ENCODE data around the gene TMEM45B.
"Not testable (repeated sequence)": the region's sequence is repeated elsewhere in the genome, so short reads cannot be mapped to it uniquely, and the experiment has no call there.

The TMEM45B gene

DNA sequence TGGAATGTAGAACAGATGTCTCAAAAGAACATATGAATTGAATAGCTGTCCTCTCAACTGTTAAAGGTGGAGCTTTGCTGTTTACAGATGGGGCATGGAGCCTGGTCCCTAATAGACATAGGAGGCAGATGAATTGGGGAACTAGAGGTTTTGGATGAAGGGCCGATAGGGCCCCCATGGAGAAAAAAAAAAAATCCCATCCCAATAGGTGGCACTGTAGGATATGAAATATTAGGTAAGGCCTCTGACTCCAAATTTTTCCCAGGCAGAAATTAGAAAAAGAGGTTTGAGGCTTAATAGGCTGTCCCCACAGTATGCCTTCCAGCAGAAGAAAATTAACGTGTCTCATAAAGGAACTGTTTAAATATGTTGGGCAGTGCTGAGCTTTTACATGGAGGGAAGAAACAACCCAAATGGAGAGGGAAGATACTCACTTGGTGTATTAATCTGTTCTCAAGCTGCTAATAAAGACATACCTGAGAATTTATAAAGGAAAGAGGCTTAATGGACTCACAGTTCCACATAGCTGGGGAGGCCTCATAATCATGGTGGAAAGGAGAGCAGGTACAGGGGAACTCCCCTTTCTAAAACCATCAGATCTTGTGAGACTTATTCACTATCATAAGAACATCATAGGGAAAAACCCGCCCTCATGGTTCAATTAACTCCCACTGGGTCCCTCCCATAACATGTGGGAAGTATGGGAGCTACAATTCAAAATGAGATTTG is 30.1 kb upstream of the TMEM45B start:
- Histone ChIP-seq H3K79me2 (ENCODE audit: insufficient read depth, low read depth) (no peaks in the 10 kb centered on the region), H3K27ac (no peak overlapping the region), H3K9ac (no peak overlapping the region)

DNA sequence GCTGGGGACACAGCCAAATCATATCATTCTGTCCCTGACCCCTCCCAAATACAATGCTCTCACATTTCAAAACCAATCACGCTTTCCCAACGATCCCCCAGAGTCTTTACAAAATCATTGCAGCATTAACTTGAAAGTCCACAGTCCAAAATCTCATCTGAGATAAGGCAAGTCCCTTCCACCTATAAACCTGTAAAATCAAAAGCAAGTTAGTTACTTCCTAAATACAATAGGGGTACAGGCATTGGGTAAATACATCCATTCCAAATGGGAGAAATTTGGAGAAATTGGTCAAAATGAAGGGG is 29.6 kb upstream of the TMEM45B start:
- not testable (repeated sequence) for H2AFZ ChIP-seq (ENCODE audit: low read depth); H3K9ac ChIP-seq; H3K4me3 ChIP-seq (IDR thresholded peaks at IDR 0.05; ENCODE audit: insufficient read depth, low read depth, low read length); H3K79me2 ChIP-seq (ENCODE audit: insufficient read depth, low read depth); H4K20me1 ChIP-seq (ENCODE audit: insufficient read depth); H3K36me3 ChIP-seq (ENCODE audit: insufficient read depth); H3K27ac ChIP-seq; H3K4me1 ChIP-seq (ENCODE audit: low read depth, poor library complexity, severe bottlenecking); H3K4me2 ChIP-seq; H3K27me3 ChIP-seq (ENCODE audit: insufficient read depth, low read depth)

More for the DNA sequence above, 30.1 kb upstream of the TMEM45B start:
- H3K4me1 ChIP-seq (ENCODE audit: low read depth, poor library complexity, severe bottlenecking) = peaks cover 7% of the 10 kb centered on the region
- no peaks in the 10 kb centered on the region for H3K27me3 ChIP-seq (ENCODE audit: insufficient read depth, low read depth)
- H4K20me1 ChIP-seq (ENCODE audit: insufficient read depth) = no peaks in the 10 kb centered on the region
- H3K4me2 ChIP-seq = no peak overlapping the region
- H3K4me3 ChIP-seq (IDR thresholded peaks at IDR 0.05; ENCODE audit: insufficient read depth, low read depth, low read length) = no peak overlapping the region
- TF ChIP-seq, protein P1, sequence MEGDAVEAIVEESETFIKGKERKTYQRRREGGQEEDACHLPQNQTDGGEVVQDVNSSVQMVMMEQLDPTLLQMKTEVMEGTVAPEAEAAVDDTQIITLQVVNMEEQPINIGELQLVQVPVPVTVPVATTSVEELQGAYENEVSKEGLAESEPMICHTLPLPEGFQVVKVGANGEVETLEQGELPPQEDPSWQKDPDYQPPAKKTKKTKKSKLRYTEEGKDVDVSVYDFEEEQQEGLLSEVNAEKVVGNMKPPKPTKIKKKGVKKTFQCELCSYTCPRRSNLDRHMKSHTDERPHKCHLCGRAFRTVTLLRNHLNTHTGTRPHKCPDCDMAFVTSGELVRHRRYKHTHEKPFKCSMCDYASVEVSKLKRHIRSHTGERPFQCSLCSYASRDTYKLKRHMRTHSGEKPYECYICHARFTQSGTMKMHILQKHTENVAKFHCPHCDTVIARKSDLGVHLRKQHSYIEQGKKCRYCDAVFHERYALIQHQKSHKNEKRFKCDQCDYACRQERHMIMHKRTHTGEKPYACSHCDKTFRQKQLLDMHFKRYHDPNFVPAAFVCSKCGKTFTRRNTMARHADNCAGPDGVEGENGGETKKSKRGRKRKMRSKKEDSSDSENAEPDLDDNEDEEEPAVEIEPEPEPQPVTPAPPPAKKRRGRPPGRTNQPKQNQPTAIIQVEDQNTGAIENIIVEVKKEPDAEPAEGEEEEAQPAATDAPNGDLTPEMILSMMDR (conservative IDR thresholded peaks at IDR 0.05; ENCODE audit: low read depth, low read length) = no peak
- no peak overlapping the region for H2AFZ ChIP-seq (ENCODE audit: low read depth)
- no peaks in the 10 kb centered on the region for H3K36me3 ChIP-seq (ENCODE audit: insufficient read depth)

DNA sequence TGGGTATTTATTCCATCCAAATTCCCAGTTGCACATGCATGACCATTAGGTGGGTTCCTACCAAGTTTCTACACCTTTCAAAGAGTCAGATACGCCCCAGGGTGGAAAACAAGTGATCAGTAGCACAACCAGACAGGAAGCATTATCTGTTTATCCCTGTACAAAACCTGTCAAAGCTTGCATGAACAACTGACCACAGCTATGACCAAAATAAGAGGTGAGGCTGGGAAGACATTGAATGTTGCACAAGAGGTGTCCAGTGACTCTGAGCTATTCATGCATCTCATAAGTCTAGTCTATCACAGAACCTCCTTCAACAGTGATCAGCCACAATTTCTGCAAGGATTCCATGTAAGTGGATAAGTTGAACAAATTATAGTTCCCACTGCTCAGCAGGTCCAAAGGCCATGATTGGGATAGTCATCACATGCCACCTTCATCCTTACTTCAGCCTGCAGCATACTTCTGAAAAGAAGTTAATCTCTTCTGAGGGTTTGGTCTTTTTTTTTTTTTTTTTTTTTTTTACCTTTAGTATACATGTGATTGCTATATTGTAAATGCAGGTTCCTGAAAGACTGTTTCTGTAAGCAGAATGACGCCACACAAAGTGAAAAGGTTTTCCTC is 28.0 kb upstream of the TMEM45B start:
- no peak overlapping the region for H3K4me3 ChIP-seq (IDR thresholded peaks at IDR 0.05; ENCODE audit: insufficient read depth, low read depth, low read length)
- H3K27ac ChIP-seq = no peak overlapping the region
- no peak overlapping the region for H2AFZ ChIP-seq (ENCODE audit: low read depth)
- no peaks in the 10 kb centered on the region for H3K79me2 ChIP-seq (ENCODE audit: insufficient read depth, low read depth)
- H3K27me3 ChIP-seq (ENCODE audit: insufficient read depth, low read depth) = no peaks in the 10 kb centered on the region
- TF ChIP-seq, protein P1 (conservative IDR thresholded peaks at IDR 0.05; ENCODE audit: low read depth, low read length) = no peak
- H3K36me3 ChIP-seq (ENCODE audit: insufficient read depth) = no peaks in the 10 kb centered on the region
- H3K9ac ChIP-seq = no peak overlapping the region
- H3K4me2 ChIP-seq = no peak overlapping the region
- no peaks in the 10 kb centered on the region for H4K20me1 ChIP-seq (ENCODE audit: insufficient read depth)
- H3K4me1 ChIP-seq (ENCODE audit: low read depth, poor library complexity, severe bottlenecking) = peaks cover 10% of the 10 kb centered on the region

DNA sequence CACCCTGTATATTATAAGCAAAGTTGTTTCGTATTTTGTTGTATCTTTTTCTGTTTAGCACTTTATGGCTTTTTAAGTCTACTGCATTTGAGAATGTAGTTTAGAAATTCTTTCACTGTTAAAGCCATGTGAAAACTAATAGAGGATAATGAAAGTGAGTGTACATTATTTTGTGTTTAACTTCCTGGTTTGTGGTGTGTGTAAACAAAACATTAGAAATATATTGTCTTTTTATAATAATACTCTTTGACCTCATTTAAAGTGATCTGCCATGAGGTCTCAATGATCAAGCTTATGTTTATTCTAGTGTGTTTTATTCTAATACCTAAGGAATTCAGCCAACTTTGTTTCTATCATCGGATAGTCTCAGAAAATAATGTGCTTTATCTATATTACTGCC is 27.4 kb upstream of the TMEM45B start:
- H3K4me3 ChIP-seq (IDR thresholded peaks at IDR 0.05; ENCODE audit: insufficient read depth, low read depth, low read length) = no peak overlapping the region
- H2AFZ ChIP-seq (ENCODE audit: low read depth) = no peak overlapping the region
- H4K20me1 ChIP-seq (ENCODE audit: insufficient read depth) = no peaks in the 10 kb centered on the region
- no peak overlapping the region for H3K9ac ChIP-seq
- peaks cover 10% of the 10 kb centered on the region for H3K4me1 ChIP-seq (ENCODE audit: low read depth, poor library complexity, severe bottlenecking)
- H3K79me2 ChIP-seq (ENCODE audit: insufficient read depth, low read depth) = no peaks in the 10 kb centered on the region
- TF ChIP-seq, protein P1 (conservative IDR thresholded peaks at IDR 0.05; ENCODE audit: low read depth, low read length) = no peak
- H3K36me3 ChIP-seq (ENCODE audit: insufficient read depth) = no peaks in the 10 kb centered on the region
- no peak overlapping the region for H3K4me2 ChIP-seq
- no peak overlapping the region for H3K27ac ChIP-seq
- no peaks in the 10 kb centered on the region for H3K27me3 ChIP-seq (ENCODE audit: insufficient read depth, low read depth)

DNA sequence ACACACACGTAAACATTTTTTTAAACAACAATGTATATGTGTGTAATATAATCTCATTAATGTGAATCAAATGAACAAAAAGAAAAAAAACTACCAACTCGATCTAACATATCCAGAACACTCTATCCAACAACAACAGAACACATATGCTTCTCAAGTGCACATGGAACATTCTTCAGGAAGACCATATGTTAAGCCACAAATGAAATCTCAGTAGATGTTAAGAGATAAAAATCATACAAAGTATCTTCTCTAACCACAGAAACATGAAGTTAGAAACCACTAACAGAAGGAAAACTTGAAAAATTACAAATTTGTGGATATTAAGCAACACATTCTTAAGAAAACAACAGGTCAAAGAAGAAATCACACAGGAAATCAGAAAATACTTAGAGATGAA is 25.5 kb upstream of the TMEM45B start:
- TF ChIP-seq, protein P1 (conservative IDR thresholded peaks at IDR 0.05; ENCODE audit: low read depth, low read length) = no peak
- H3K4me2 ChIP-seq = no peak overlapping the region
- no peak overlapping the region for H3K9ac ChIP-seq
- H3K27me3 ChIP-seq (ENCODE audit: insufficient read depth, low read depth) = no peaks in the 10 kb centered on the region
- H2AFZ ChIP-seq (ENCODE audit: low read depth) = no peak overlapping the region
- H3K27ac ChIP-seq = no peak overlapping the region
- H4K20me1 ChIP-seq (ENCODE audit: insufficient read depth) = no peaks in the 10 kb centered on the region
- H3K36me3 ChIP-seq (ENCODE audit: insufficient read depth) = no peaks in the 10 kb centered on the region
- H3K4me3 ChIP-seq (IDR thresholded peaks at IDR 0.05; ENCODE audit: insufficient read depth, low read depth, low read length) = no peak overlapping the region
- H3K79me2 ChIP-seq (ENCODE audit: insufficient read depth, low read depth) = no peaks in the 10 kb centered on the region
- peaks cover 10% of the 10 kb centered on the region for H3K4me1 ChIP-seq (ENCODE audit: low read depth, poor library complexity, severe bottlenecking)

All from KMS-11 (cell line).